HG03108 (cell line): ENCODE measurements around the gene MEGF11.

ENCODE experiments used
- ATAC-seq: cut with Tn5 transposase; IDR thresholded peaks from one replicate; pipeline ENCODE4 v1.9.1; 2021; ENCODE audit warnings: moderate library complexity; ENCODE audit not compliant: unreplicated experiment

Gene MEGF11

DNA sequence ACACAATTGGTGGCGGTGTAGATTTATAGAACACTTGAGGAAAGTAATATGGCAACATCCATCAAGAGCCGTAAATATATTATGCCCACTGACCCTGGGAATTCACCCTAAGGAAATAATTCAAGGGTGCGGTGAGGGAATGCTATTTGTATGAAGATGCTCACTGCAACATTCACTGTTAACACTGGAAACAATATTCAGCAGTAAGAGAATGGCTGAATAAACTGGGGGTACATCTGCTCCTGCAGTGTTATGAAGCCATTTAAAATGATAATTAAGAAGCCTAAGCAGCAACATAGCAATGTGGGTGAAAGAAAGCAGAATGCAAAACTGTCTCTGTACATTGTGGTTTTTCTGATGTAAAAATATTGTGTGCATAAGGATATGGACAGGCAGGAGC, 296.7 kb downstream of the MEGF11 start:
- ATAC-seq = no peak

DNA sequence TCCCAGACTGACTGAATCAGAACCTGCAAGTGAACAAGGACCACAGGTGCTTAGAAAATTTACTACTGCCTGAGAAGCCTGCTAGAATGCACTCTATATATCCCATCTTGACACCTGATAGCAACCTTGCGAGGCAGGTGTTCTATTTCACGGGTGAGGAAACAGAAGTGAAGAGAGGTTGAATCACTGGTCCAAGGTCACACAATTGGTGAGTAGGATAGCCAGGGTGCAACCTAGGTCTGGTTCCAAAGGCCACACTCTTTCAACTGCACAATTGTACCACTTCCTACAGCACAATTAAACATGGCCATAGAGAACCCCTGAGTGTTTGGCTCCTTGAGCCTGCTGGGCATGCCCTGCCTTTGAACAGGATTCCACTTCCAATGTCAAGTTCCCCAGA, 297.2 kb downstream of the MEGF11 start:
- no peak for ATAC-seq

DNA sequence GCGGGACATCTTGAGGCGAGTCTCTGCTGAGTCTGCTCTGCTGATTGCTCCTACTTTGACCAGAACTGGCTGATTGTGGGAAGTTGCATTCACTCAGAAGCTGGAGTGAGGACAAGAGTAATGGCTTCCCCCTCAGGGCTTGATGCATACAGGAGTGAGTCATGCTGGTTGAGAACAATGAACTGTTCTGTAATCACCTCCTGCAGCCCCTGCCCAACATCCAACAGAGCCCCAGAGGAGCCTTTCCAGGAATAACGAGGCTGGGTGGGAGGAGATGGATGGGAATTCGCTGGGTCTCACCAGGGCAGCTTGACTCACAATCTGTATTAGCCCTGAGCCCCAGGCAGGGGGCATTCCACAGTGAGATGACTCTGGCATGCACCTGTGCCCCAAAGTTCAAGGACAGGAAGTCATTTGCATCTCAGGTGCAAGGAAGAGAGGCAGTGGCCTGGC, 299.2 kb downstream of the MEGF11 start:
- no peak for ATAC-seq

DNA sequence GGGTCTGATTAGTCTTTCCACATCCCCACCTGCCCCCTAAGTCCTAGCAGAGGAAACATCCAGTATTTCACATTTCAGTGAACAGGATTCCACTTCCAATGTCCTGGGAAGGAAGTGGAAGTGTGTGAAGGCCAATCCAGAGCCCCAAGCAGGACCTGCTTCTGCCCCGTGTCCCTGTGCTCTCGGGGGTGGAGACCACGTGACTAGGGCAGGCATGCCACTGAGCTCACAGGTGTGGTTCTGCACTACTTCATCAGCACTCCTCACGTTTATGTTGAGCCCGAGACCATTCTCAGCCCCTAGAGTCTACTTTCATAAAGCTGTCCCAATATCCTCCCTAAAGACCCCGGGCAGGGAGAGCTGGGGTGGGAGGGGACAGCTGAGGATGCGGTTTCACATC, 299.9 kb downstream of the MEGF11 start:
- ATAC-seq = no peak

DNA sequence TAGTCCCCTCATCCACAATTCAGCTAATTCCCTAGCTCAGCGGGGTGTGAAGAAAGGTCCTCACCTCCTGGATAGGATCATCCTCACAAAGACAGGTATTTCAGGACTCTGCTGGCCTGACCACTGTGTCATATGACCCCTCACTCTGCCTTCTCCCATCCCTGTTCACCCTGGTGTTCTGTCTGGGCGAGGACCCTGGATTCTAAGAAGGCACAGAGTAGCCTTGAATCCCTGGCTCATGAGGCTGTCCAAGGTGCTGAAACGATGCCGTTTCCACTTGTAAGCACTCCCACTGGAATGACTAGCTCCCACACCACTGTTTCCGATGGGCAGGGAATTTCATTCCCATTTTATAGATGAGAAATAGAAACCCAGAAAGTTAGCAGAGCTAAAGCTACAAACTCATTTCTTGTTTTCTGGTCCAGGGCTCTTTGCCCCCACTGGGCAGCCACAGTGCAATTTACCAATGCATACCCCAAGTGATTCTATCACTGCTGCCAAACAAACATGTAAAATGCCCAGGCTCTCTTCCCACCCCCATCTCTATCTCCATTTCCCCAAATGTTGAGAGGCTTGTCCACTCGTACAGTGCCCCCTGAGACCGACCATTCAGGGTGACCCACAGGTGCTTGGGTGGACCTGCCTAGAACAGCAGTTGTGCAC, 301.0 kb downstream of the MEGF11 start:
- no peak for ATAC-seq

DNA sequence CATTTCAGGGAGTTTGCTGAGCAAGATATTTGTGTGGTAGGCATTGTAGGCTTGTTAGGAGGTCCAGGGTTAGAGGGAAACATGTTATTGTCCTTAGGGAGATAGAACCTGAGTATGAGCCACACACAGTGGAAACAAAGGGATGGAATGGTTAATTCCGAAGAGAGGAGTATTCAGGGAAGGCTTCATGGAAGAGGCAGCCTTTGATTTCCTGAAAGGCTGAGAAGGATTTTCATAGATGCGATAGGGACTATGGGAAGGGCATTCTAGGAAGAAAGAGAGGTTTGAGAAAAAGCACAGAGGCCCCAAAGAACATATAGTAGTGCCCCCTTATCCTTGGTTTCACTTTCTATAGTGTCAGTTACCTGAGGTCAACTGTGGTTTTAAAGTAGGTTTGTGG, 302.5 kb downstream of the MEGF11 start:
- ATAC-seq = no peak

DNA sequence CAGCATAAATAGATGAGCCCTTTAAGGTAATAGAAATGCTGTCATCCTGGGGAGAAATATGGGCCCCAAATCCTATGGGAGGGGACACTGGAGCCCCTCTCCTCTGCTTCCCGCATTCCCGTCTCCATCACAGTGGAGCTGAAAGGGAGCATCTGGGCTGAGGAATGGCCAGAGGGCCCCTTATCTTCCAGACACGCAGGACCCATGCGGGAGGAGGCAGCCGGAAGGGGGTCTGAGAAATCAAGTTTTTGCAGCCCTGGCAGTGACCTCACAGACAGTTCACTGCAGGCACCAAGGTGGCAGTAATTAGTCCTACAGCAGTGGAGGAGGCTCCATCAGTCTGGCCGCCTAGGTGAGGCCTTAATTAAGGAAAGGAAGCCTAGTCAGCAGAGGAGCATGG, 304.1 kb downstream of the MEGF11 start:
- ATAC-seq = no peak

DNA sequence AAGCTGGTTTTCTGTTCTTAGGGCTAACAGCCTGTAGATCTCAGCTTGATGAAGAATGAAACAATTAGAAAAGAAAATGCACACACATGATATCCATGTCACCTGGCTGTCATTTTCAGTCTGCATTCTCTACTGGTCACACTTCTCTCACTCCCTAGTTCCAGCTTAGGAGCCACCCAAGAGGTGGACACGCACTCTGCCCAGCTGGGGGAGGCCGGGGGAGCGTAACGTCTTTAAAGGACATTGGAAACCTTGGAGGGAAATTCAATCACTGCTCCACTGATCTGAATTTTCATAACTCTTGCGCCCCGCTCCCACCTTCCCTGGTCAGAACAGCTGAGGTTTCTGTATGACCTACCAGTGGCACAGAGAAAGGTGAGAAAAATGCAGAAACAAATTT, 304.5 kb downstream of the MEGF11 start:
- ATAC-seq = no peak

DNA sequence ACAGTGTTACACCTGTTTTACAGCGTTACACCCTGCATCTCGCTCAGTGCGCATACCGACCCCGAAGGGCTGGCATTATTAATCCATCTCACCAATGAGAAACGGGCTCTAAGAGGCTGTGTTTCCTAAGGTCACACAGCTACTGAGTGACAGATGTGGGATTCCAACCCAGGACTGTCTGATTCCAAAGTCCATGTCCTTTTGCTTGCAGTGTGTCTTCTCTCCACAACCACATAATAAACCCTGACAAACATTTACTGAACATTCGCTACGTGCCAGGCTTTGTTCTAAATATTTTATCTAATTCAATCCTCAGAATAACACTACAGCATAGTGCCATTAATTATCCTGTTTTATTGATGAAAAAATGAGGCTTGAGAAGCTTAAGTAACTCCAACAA, 305.2 kb downstream of the MEGF11 start:
- ATAC-seq = no peak

DNA sequence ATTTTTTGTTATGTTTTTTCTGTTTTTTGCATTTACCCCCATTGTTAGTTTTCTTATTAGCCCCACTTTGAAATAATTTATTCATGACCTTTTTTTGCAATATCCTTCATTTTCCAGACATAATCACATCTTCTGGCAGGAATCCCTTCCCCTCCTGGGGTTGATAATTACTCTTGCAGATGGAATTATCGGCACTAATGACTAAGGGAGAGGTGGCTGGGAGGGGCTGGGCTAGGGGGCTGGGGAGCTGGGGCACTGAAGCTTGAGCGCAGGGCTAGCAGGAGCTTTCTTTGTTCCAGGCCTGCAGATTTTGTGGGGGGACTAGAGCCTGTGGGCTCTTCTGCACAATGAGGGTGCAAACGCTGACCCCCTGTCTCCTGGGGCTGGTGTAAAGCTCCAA, 306.5 kb downstream of the MEGF11 start:
- no peak for ATAC-seq

DNA sequence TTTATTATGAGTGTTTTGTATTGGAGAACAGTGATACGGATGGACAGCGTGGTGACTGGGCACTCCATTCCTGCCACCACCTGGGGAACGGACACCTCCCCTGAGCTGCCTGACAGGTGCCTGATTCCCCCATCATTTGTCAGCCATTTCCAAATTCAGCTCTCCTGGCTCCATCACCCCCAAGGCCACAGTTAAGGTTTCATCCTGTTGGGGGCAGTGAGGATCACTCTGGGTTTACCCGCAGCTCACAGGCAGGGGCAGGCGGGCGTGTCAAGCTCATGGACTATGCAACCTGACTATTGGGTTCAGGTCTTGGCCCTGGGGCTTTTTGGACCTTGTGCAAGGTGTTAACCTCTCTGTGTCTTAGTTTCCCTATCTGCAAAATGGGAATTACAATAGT, 307.9 kb downstream of the MEGF11 start:
- ATAC-seq = no peak

DNA sequence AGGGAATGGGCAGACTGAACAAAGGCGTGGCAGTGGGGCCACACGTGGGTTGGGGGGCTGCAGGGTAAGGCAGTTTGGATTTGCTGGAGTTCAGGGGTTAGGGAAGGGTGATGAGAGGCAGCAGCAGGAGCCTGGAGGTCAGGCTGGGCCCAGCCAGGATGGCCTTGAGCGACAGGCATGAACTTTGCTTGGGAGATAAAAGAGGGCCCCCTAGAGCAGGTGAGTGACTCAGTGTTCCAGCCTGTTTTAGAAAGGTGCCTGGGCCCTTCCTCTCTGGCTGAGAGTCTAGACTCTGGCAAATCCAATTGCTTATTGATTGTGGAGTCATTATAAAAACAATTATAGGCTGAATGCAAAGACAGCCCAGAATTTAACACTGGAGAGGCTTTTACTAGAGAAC, 309.1 kb downstream of the MEGF11 start:
- no peak for ATAC-seq

DNA sequence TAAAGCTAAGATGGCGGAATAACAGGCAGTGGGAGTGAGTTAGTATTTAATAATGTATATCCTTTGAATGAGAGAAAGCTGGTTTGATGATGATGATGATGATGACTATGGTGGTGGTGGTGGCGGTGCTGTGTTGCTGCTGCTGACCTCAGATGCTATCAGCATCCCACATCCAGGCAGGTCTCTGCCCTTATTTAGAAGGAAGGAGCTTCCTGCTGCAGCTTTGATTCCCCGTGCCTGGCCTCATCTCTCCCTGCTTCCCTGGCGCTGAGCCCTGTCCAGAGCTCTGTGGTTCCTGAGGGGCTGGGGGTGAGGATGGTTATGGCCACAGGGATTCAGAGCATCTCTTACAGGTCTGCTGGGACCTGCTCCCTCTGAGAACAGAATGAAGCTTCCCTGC, 311.1 kb downstream of the MEGF11 start:
- no peak for ATAC-seq

DNA sequence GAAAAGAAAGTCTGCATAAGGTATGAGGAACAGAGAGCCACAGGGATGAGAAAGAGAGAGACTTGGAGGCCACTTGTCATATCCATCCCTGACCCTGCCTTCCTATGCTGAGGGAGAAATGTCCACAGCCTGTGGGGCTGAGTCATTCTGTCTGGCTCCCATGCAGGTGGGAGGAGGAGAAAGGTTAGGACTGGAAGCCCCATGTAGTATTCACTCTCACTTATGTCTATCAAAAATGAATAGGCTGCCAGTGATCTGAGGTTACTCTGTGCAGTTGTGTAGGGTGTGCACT, 313.0 kb downstream of the MEGF11 start:
- ATAC-seq = no peak

DNA sequence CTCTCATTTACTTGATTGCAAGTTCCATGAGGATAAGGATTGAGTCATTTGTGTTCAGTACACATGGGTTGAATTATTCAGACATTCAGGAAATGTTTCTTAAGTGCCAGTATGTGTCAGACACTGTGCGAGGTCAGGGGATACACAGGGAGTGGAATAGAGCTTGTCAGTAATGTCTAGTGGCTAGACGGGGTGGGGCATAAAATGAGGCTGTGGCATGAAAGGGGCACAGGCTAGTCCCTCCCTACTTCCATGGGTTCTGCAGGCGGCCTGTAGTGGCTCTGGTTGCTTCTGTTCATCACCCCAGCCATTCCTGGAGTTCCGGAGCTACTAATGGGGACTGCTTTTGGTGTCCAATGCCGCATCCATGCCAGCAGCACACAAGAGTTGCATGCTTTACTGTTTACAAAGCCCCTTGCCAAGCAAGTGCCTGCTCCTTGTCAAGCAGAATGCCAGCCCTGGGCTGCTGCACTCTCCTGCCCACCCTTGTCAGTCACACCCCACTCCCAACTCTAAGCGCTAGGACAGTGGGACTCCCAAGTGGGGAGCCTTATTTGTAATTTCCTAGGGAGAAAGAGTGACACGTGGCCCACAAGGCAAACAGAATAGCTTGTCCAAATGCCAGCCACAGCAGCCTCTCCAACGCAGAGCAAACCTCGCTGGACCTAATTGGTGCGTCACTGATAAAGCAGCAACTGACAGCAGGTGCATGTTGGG, 313.5 kb downstream of the MEGF11 start:
- no peak for ATAC-seq

DNA sequence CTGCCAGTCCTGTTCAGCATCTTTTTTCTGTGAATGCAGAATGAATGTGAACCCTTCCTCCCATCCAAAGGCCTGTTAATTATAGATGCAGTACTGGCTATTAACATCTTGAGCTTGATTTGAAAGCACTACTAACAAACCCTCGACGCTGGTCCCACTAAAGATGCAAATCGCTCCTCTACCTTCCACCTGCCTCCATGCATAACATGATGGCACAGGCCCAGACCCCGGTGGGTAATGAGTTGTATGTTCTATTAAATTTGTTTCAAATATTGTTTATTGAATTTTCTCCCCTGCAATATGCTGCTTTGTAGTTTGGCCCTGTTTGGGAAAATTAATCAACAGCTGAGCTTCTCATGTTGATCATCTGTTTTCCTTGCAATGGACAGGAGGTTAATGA, 314.9 kb downstream of the MEGF11 start:
- no peak for ATAC-seq

DNA sequence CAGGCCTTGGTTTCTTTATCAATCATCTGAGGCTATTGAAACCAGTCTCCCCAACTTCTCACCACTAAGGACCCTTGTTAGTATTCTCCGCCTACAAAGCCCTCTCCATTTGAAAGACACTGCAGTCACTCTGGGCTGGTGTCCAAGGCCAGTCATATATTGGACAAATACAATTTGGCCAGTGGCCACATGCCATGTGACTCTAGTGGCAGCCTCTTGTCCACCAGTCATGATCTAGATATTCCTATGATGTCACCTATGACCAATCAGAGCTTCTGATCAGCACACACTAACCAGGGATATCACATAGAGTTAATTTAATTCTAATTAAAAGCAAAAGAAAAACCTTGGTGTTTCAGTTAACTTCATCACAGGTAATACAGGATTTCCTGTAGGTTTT, 316.1 kb downstream of the MEGF11 start:
- no peak for ATAC-seq

DNA sequence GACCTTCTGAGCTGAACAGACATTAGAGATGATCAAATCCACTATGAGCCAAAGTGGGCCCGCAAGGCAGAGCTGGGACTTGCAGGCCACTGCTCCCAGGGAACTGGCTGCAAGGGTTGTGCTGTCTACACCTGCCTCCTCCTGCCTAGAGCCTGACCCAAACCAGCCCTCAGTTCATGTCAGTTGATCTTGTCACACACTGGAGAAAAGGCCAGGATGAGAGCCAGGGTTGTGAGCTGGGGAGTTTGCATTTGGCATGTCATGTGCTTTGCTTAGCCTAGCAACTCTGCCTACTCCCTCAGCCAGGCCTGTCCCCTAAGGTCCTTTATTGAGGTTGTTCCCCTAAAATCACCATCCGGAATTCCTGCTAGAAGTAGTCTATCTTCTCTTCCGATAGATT, 316.5 kb downstream of the MEGF11 start:
- ATAC-seq = no peak

DNA sequence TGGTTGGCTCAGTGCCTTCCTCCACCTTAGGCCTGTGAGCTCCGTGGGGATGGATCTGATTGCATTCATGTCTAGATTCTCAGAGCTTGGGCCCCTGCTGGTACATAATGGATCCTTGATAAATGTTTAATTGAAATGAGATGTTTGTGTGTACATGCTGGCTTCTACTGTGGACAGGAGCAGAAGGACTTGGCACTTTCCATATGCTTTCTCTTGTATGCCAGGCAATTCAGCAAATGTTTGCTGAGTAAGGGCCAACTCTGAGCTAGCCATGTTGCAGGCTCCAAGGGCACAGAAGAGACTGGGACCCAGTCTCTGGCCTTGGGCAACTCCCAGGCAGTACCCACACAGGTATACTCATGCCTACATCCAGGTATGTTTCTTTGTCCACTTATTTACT, 317.3 kb downstream of the MEGF11 start:
- no peak for ATAC-seq

DNA sequence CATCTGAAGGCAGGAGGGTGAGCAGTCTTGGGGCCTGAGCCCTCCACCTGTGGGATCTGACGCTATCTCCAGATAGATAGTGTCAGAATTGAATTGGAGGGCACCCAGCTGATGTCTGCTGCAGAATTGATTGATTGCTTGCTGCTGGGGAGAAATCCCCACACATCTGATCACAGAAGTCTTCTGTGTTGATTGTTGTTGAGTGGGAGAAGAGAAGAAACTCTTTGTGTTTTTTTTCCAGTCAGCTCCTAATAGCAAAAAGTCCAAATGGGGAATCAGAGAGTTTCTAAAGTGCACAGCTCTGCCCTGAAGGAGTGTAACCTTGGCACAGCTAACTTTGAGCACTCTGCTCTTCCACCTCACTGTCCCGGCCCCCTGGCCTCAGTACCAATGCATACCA, 318.2 kb downstream of the MEGF11 start:
- ATAC-seq = no peak

DNA sequence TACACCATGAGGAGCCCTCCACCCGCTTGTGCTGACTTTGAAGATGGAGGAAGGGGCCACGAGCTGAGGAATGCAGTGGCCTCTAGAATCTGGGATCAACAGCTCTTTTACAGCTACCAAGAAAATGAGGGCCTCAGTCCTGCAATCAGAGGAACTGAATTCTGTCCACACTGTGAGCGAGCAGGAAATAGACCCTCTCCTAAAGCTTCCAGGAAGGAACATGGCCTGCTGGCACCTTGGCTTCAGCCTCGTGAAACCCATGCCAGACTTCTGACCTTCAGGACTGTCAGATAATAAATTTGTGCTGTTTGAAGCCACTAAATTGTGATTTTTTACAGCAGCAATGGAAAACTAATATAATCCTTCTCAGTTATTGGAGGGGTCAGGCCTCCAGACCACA, 322.3 kb downstream of the MEGF11 start:
- ATAC-seq = no peak

DNA sequence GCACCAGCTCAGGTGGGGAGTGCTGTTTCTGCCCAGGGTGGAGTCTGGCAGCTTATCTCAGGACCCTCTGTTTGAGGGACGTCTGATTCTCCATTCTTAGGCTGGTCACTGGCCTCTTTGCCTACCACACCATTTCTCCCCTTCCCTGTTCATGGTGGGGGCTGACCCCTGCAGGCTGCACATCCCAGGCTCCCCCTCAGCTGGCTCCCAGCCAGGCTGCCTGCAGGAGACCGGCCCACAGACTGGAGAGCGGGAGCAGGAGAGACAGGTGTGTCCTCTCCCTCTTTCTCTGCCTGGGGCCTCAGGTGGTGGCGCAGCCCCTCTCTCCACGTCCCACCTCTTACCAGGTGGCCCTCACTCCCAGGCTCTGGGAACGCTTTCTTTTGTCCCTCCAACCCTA, 323.4 kb downstream of the MEGF11 start:
- ATAC-seq = no peak

DNA sequence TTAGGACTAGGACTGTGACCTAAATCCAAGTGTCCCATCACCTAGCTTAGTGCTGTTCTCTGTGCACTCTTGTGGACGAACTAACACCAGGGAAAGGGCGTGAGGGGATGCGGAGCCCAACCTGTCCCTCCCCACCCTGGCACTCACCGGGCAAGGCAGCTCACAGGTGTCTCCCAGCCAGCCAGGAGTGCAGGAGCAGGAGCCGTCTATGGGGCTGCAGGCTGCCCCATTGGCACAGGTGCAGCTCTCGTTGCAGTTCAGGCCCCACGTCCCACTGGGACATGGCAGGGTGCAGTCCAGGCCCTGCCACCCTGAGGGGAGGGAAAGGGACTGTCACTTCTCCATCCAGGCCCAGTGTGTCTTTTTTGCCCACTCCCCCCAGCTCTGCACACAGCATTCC, 324.0 kb downstream of the MEGF11 start:
- ATAC-seq = no peak
